CD4-positive, alpha-beta T cell treated with Interleukin-6 for 4 hours (primary cell): Measurements from ENCODE around the gene LTBP2.
"Not testable (repeated sequence)": the region's sequence is repeated elsewhere in the genome, so short reads cannot be mapped to it uniquely, and the experiment has no call there.

Experiments used
- DNase-seq: peaks from one replicate; pipeline ENCODE4 v3.0.0-alpha.2; 2020; ENCODE audit warnings: mixed read lengths

LTBP2 gene

GRCh38 chr14:74474376-74474775, 137.7 kb downstream of the LTBP2 start:
- DNase-seq: no peak

- DNase-seq: no peak
Measured at GRCh38 chr14:74472601-74473000, 139.4 kb downstream of the LTBP2 start.

GRCh38 chr14:74469548-74470518, 142.2 kb downstream of the LTBP2 start:
- DNase-seq: no peak

- no peak for DNase-seq
Measured at GRCh38 chr14:74468513-74468912, 143.5 kb downstream of the LTBP2 start.

GRCh38 chr14:74465335-74465734, 146.7 kb downstream of the LTBP2 start:
- no peak for DNase-seq

GRCh38 chr14:74464785-74465184, 147.3 kb downstream of the LTBP2 start:
- DNase-seq: no peak

- DNase-seq: no peak
Measured at GRCh38 chr14:74463697-74464096, 148.3 kb downstream of the LTBP2 start.

GRCh38 chr14:74462993-74463392, 149.0 kb downstream of the LTBP2 start:
- no peak for DNase-seq

- no peak for DNase-seq
Measured at GRCh38 chr14:74459976-74460375, 152.1 kb downstream of the LTBP2 start.

GRCh38 chr14:74459289-74459946, 152.6 kb downstream of the LTBP2 start:
- DNase-seq: peak; percentile 14

GRCh38 chr14:74457565-74457895, 154.5 kb downstream of the LTBP2 start:
- DNase-seq: no peak

GRCh38 chr14:74456684-74457564, 155.1 kb downstream of the LTBP2 start:
- DNase-seq: no peak

GRCh38 chr14:74454397-74454796, 157.6 kb downstream of the LTBP2 start:
- DNase-seq: not testable (repeated sequence)
